H1 (cell line): ENCODE measurements around the gene SSX2IP. TPM values are rescaled to one million over a fixed set of nuclear protein-coding genes. Genes with fewer than 3 reads are reported as not detected.

Experiments used
- KDM4A ChIP-seq: IDR thresholded peaks from one replicate; pipeline ENCODE4 v1.7.1; 2012; ENCODE audit warnings: low read depth, mild to moderate bottlenecking, moderate library complexity, low read length, inconsistent platforms; ENCODE audit not compliant: severe bottlenecking
- SIN3A ChIP-seq, 2 experiments: IDR thresholded peaks in 1 of 2; conservative IDR thresholded peaks in 1 of 2; 2 replicates each; pipeline ENCODE4 v1.6.1; 2011 to 2012; ENCODE audit warnings: low read length in 2 of 2, improper control_type of control experiment in 1 of 2, low read depth in 1 of 2, mild to moderate bottlenecking in 1 of 2
- TEAD4 ChIP-seq: IDR thresholded peaks from 2 replicates; pipeline ENCODE4 v1.6.1; 2012; ENCODE audit warnings: low read depth, low read length, inconsistent platforms, mixed read lengths
- YY1 ChIP-seq: IDR thresholded peaks from 2 replicates; pipeline ENCODE4 v1.6.1; 2011; ENCODE audit warnings: low read depth, mild to moderate bottlenecking, low read length
- polyA plus RNA-seq, 7 experiments: library from polyadenylated mRNA; depleted of rRNA in 3 of 7; stranded (reverse) in 5 of 7; unstranded in 2 of 7; fragments of >200 nt in 5 of 7; fragments of 200-250 nt in 2 of 7; gene quantifications; 1 replicate in 5 of 7; 2 replicates in 1 of 7; 4 replicates in 1 of 7; pipeline versions ENCODE4 v1.2.1 to v1.2.3, GENCODE V29; 2011 to 2013; ENCODE audit warnings: missing spikeins in 2 of 7, mixed read lengths in 2 of 7
- total RNA-seq: library from RNA; stranded (reverse); fragmentation: NEBNext Ultra II Directional; extraction: Animal tissue kit (Norgen Biotek cat#: 25700); gene quantifications from 2 replicates; pipeline ENCODE4 v1.2.1, GENCODE V29; 2021

Gene SSX2IP
- total and polyA plus RNA-seq, 2 of the 8 experiments (the other 6 are each of a cell fraction or from before 2014, with no cell fraction given), result 4.0 to 31.3 TPM

DNA sequence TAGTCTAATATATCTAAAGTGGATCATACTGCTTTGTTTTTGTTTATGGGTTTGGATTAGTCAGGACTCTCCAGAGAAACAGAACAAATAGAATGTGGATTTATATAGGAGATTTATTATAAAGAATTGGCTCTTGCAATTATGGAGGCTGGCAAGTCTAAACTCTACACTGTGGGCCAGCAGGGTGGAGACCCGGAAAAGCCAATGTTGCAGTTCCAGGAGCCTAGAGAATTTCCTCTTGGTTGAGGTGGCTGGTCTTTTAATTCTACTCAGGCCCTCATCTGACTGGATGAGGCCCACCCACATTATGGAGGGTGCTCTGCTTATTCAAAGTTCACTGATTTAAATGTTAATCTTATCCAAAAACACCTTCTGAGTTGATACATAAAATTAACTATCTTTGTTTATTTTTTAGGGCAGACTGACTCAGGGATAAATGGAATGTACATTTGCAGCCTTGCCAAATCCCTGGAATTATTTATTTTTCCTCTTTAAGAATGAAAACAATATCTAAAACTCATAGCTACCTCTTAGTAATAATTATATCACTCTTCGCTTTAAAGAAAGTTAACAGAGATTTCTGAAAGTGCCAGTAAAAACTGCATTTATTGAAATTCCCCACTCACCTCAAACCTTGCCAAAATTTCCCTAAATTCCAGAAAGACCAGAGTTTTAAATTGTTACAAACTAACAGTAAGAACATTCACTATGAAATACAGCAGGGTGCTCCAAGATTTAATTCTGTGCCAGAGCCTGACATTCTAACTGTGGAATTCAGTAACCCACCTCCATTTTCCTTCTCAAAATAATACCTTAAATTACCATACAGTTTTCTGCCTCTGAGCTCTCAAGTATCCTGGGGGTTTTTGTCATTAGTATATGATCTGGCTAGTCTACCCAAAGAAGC is 36.6 kb upstream of the SSX2IP start (continued):
- TF ChIP-seq SIN3A (conservative IDR thresholded peaks at IDR 0.05 in 1 of 2, IDR thresholded peaks at IDR 0.05 in 1 of 2; ENCODE audit: low read depth in 1 of 2, low read length in 2 of 2), result no peak
- TF ChIP-seq KDM4A, result no peak
- TF ChIP-seq YY1, result no peak
- no peak for TF ChIP-seq TEAD4
